Fibroblast of lung (primary cell): ENCODE results near the gene VRK1. TPM values are rescaled to one million over a fixed set of nuclear protein-coding genes. Genes with fewer than 3 reads are reported as not detected.

Source experiments
- DNase-seq, 2 donors: peaks; one replicate each; pipeline versions ENCODE4 v3.0.0 to v3.0.0-alpha.2; 2010; ENCODE audit warnings: low read depth in 2 of 2
- H2AFZ ChIP-seq: 2 replicates; pipeline ENCODE4 v1.5.1; 2012; ENCODE audit warnings: low read length, control low read depth, inconsistent platforms
- H3K27ac ChIP-seq: 2 replicates; pipeline ENCODE4 v1.5.1; 2011; ENCODE audit warnings: low read length, control low read depth; ENCODE audit not compliant: insufficient read depth
- H3K27me3 ChIP-seq: 2 replicates; pipeline ENCODE4 v1.5.1; 2011; ENCODE audit warnings: mild to moderate bottlenecking, low read length; ENCODE audit not compliant: control insufficient read depth, insufficient read depth
- H3K36me3 ChIP-seq: 2 replicates; pipeline ENCODE4 v1.5.1; 2011; ENCODE audit warnings: low read length; ENCODE audit not compliant: control insufficient read depth, insufficient read depth
- H3K4me1 ChIP-seq: 2 replicates; pipeline ENCODE4 v1.5.1; 2011; ENCODE audit warnings: low read length; ENCODE audit not compliant: control insufficient read depth, insufficient read depth; ENCODE audit errors: extremely low read depth
- H3K4me2 ChIP-seq: 2 replicates; pipeline ENCODE4 v1.5.1; 2011; ENCODE audit warnings: low read length, control low read depth; ENCODE audit not compliant: insufficient read depth; ENCODE audit errors: extremely low read depth
- H3K4me3 ChIP-seq, 4 experiments: fragments of 200-600 bp in 1 of 4; sonication (generic) in 1 of 4; replicated peaks in 1 of 4; 2 replicates each; pipeline ENCODE4 v1.5.1; 2011 to 2016; ENCODE audit warnings: low read length in 4 of 4, low read depth in 3 of 4, mild to moderate bottlenecking in 3 of 4, control low read depth in 2 of 4, inconsistent platforms in 1 of 4, mixed read lengths in 1 of 4; ENCODE audit not compliant: insufficient read depth in 1 of 4; ENCODE audit errors: control extremely low read depth in 1 of 4
- H3K79me2 ChIP-seq: 2 replicates; pipeline ENCODE4 v1.5.1; 2012; ENCODE audit warnings: mild to moderate bottlenecking, low read length, inconsistent platforms; ENCODE audit not compliant: control insufficient read depth, insufficient read depth
- H3K9ac ChIP-seq: 2 replicates; pipeline ENCODE4 v1.5.1; 2011; ENCODE audit warnings: mild to moderate bottlenecking, low read length, control low read depth; ENCODE audit not compliant: insufficient read depth
- H3K9me3 ChIP-seq: 2 replicates; pipeline ENCODE4 v1.5.1; 2012; ENCODE audit warnings: low read depth, low read length; ENCODE audit not compliant: control insufficient read depth, insufficient read depth
- H4K20me1 ChIP-seq: 2 replicates; pipeline ENCODE4 v1.5.1; 2011; ENCODE audit warnings: low read length; ENCODE audit not compliant: control insufficient read depth, insufficient read depth; ENCODE audit errors: extremely low read depth
- EZH2 ChIP-seq: IDR thresholded peaks from 2 replicates; pipeline ENCODE4 v1.5.1; 2012; ENCODE audit warnings: low read length, control low read depth, mild to moderate bottlenecking; ENCODE audit errors: missing control alignments
- polyA plus RNA-seq, 2 donors: library from polyadenylated mRNA; depleted of rRNA in 1 of 2; stranded (reverse) in 1 of 2; unstranded in 1 of 2; fragments of >200 nt; gene quantifications; 2 replicates each; pipeline ENCODE4 v1.2.1, GENCODE V29; 2011 to 2012; ENCODE audit warnings: missing spikeins in 1 of 2
- total RNA-seq: library from RNA; depleted of rRNA; stranded (reverse); fragments of >200 nt; gene quantifications from 2 replicates; pipeline ENCODE4 v1.2.1, GENCODE V29; 2014
- TF ChIP-seq, protein P1 (sequence below), 2 donors: IDR thresholded peaks in 1 of 2; conservative IDR thresholded peaks in 1 of 2; 1 replicate in 1 of 2; 2 replicates in 1 of 2; pipeline ENCODE4 v1.5.1; 2011 to 2012; ENCODE audit warnings: low read length in 2 of 2, control low read depth in 1 of 2, inconsistent platforms in 1 of 2, low read depth in 1 of 2, mild to moderate bottlenecking in 1 of 2

VRK1 gene
- total and polyA plus RNA-seq, 2 donors (not counting 1 experiment from before 2014, with no cell fraction given): 11.5 to 24.9 TPM

DNA sequence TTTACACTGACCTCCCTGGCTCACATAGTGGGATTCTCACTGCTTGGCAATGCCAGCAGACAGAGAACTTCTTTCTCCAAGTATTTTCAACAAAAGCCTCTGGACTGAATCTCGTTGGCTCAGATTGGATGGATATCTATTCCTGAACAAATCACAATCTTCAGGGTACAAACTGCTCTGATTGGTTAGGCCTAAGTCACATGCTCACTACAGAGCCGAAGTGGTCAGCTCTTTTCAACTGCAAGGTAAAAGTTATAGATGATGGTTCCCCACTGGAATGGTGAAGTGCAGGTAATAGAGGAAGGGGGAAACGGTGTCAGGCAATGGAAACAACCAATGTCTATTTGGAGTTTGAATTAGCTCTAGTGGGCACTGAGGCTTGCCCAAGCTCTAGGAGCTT is 16.7 kb upstream of the VRK1 start:
- Histone ChIP-seq H3K27me3 (no peaks in the 10 kb centered on the region), H2AFZ (no peak overlapping the region), H3K9me3 (no peaks in the 10 kb centered on the region), H3K4me3 (no peak overlapping the region), H3K79me2 (no peaks in the 10 kb centered on the region), H3K36me3 (no peaks in the 10 kb centered on the region), H3K4me1 (no peaks in the 10 kb centered on the region), H4K20me1 (no peaks in the 10 kb centered on the region), H3K9ac (no peak overlapping the region), H3K27ac (no peak overlapping the region), H3K4me2 (no peak overlapping the region)
- TF ChIP-seq, protein P1, sequence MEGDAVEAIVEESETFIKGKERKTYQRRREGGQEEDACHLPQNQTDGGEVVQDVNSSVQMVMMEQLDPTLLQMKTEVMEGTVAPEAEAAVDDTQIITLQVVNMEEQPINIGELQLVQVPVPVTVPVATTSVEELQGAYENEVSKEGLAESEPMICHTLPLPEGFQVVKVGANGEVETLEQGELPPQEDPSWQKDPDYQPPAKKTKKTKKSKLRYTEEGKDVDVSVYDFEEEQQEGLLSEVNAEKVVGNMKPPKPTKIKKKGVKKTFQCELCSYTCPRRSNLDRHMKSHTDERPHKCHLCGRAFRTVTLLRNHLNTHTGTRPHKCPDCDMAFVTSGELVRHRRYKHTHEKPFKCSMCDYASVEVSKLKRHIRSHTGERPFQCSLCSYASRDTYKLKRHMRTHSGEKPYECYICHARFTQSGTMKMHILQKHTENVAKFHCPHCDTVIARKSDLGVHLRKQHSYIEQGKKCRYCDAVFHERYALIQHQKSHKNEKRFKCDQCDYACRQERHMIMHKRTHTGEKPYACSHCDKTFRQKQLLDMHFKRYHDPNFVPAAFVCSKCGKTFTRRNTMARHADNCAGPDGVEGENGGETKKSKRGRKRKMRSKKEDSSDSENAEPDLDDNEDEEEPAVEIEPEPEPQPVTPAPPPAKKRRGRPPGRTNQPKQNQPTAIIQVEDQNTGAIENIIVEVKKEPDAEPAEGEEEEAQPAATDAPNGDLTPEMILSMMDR (conservative IDR thresholded peaks at IDR 0.05 in 1 of 2, IDR thresholded peaks at IDR 0.05 in 1 of 2; ENCODE audit: low read depth in 1 of 2, low read length in 2 of 2): no peak
- TF ChIP-seq EZH2: no peak
- no peak for DNase-seq

DNA sequence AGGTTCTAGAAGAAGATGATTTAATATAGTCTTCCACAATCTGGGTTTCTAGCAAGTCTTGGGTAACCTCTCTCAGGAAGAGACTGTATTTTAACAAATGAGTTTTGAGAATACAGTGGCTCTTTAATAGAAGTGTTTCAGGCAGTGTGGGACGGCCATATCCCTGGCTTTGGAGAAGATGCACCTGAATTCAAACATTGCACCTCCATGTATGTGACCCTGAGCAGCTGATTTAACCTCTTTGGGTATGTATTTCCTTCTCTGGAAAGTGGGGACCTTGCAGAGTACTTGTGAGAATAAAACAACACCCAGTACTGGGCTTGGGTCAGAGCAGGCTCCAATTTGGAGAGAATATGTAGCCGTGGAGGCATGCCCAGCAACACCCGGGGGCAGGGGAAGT is 15.8 kb upstream of the VRK1 start:
- Histone ChIP-seq H3K9ac (no peak overlapping the region), H2AFZ (no peak overlapping the region), H3K4me3 (no peak overlapping the region), H3K4me2 (no peak overlapping the region), H3K4me1 (no peaks in the 10 kb centered on the region), H3K79me2 (no peaks in the 10 kb centered on the region), H4K20me1 (no peaks in the 10 kb centered on the region), H3K9me3 (no peaks in the 10 kb centered on the region), H3K36me3 (no peaks in the 10 kb centered on the region), H3K27me3 (no peaks in the 10 kb centered on the region), H3K27ac (no peak overlapping the region)
- no peak for DNase-seq
- TF ChIP-seq, protein P1 (conservative IDR thresholded peaks at IDR 0.05 in 1 of 2, IDR thresholded peaks at IDR 0.05 in 1 of 2; ENCODE audit: low read depth in 1 of 2, low read length in 2 of 2): no peak
- no peak for TF ChIP-seq EZH2

DNA sequence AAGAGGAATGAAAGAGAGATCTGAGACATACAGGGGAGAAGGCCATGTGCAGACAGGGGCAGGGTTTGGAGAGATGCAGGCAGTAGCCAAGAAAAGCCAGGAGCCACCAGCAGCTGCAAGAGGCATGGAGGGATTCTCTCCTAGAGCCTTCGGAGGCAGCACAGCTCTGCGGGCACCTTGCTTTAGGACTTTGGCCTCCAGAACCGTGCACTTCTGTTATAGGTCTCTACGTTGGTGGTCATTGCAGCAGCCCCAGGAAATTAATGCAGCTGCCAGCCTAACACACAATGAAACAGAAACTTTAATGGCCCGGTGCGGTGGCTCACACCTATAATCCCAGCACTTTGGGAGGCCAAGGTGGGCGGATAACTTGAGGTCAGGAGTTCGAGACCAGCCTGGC is 14.7 kb upstream of the VRK1 start:
- Histone ChIP-seq H3K79me2 (no peaks in the 10 kb centered on the region), H3K4me3 (no peak overlapping the region), H3K27ac (no peak overlapping the region), H3K4me2 (no peak overlapping the region), H3K4me1 (no peaks in the 10 kb centered on the region), H3K9ac (no peak overlapping the region), H3K36me3 (no peaks in the 10 kb centered on the region), H3K9me3 (no peaks in the 10 kb centered on the region), H2AFZ (no peak overlapping the region), H4K20me1 (no peaks in the 10 kb centered on the region), H3K27me3 (no peaks in the 10 kb centered on the region)
- DNase-seq: no peak
- TF ChIP-seq EZH2: no peak
- TF ChIP-seq, protein P1 (conservative IDR thresholded peaks at IDR 0.05 in 1 of 2, IDR thresholded peaks at IDR 0.05 in 1 of 2; ENCODE audit: low read depth in 1 of 2, low read length in 2 of 2): no peak
